Natural killer cell (primary cell): ENCODE results near the gene UHMK1. TPM values are rescaled to one million over a fixed set of nuclear protein-coding genes. Genes with fewer than 3 reads are reported as not detected.
"Not testable (repeated sequence)": the region's sequence is repeated elsewhere in the genome, so short reads cannot be mapped to it uniquely, and the experiment has no call there.

Source experiments
- ATAC-seq, 3 donors: fragments of 150-1000 bp in 2 of 3; fragments of 200-7000 bp in 1 of 3; cut with Tn5 transposase; 1 replicate in 1 of 3; 2 replicates in 2 of 3; pipeline ENCODE4 v1.10.0; 2021; ENCODE audit warnings: mild to moderate bottlenecking in 2 of 3, moderate library complexity in 2 of 3
- DNase-seq, 2 donors: peaks; one replicate each; pipeline versions ENCODE4 v3.0.0 to v3.0.0-alpha.2; 2013 to 2021; ENCODE audit warnings: mixed read lengths in 1 of 2
- H3K27ac ChIP-seq: one replicate; pipeline ENCODE4 v1.5.1; 2013; ENCODE audit warnings: mild to moderate bottlenecking, low read length
- H3K27me3 ChIP-seq: one replicate; pipeline ENCODE4 v1.6.1; 2013; ENCODE audit warnings: low read length; ENCODE audit not compliant: control insufficient read depth, insufficient read depth
- H3K36me3 ChIP-seq: one replicate; pipeline ENCODE4 v1.6.1; 2013; ENCODE audit warnings: low read length; ENCODE audit not compliant: control insufficient read depth, insufficient read depth
- H3K4me1 ChIP-seq: one replicate; pipeline ENCODE4 v1.6.1; 2013; ENCODE audit warnings: low read length; ENCODE audit not compliant: control insufficient read depth, insufficient read depth
- H3K4me3 ChIP-seq: one replicate; pipeline ENCODE4 v1.5.1; 2013; ENCODE audit warnings: low read length
- H3K9me3 ChIP-seq: one replicate; pipeline ENCODE4 v1.6.1; 2013; ENCODE audit warnings: low read length; ENCODE audit not compliant: control insufficient read depth, insufficient read depth
- H3K27ac Mint-ChIP-seq, 2 donors: one replicate each; pipeline ENCODE4 v1.8.0; 2022; ENCODE audit warnings: mild to moderate bottlenecking in 2 of 2, mixed read lengths in 2 of 2, moderate library complexity in 1 of 2
- H3K27me3 Mint-ChIP-seq, 2 donors: one replicate each; pipeline ENCODE4 v1.8.0; 2022; ENCODE audit warnings: low read depth in 2 of 2, mixed read lengths in 2 of 2
- H3K36me3 Mint-ChIP-seq: one replicate; pipeline ENCODE4 v1.8.0; 2022; ENCODE audit warnings: mixed read lengths
- H3K4me1 Mint-ChIP-seq, 2 donors: one replicate each; pipeline ENCODE4 v1.8.0; 2022; ENCODE audit warnings: mixed read lengths in 2 of 2
- H3K4me3 Mint-ChIP-seq: one replicate; pipeline ENCODE4 v1.8.0; 2022; ENCODE audit warnings: mild to moderate bottlenecking, moderate library complexity, mixed read lengths
- H3K9me3 Mint-ChIP-seq, 2 donors: one replicate each; pipeline ENCODE4 v1.8.0; 2022; ENCODE audit warnings: mixed read lengths in 2 of 2
- WGBS: methylation state at CpG from one replicate; pipeline ENCODE4 v1.1.7; 2013; ENCODE audit warnings: missing lambda C conversion rate; ENCODE audit not compliant: insufficient coverage; 5-methylcytosine and 5-hydroxymethylcytosine counted together
- intact Hi-C: fragments of 100-400 bp; cut with micrococcal nuclease; formaldehyde crosslinking; loops from one replicate; pipeline ENCODE4 v1.14.2; 2022
- total RNA-seq, 4 donors: library from RNA; stranded (reverse); fragments of 120-200 nt in 1 of 4; gene quantifications; one replicate each; pipeline versions ENCODE4 v1.2.3 to v1.2.4, GENCODE V29; 2013 to 2022
- TF ChIP-seq, protein P1 (sequence below): fragments of 200-600 bp; IDR thresholded peaks from one replicate; pipeline ENCODE4 v1.8.0; 2022; ENCODE audit warnings: antibody characterized with exemption

The UHMK1 gene
- total RNA-seq, 3 donors from 2014 or later (not counting 1 experiment from before 2014, with no cell fraction given), result 87.7 to 100 (median 99.1) TPM

DNA sequence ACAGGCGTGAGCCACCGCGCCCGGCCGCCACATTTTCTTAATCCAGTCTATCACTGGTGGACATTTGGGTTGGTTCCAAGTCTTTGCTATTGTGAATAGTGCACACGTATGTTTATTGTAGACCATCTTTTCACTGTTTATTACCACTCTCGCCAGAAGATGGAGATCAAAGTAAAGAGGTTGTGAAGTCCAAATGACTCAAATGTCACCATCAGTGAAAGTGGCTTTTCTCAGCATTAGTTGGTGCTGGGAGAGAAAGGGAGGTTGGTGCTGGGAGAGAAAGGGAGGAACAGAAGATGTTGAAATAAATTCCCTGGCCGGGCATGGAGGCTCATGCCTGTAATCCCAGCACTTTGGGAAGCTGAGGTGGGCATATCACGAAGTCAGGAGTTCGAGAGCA is 10.4 kb upstream of the UHMK1 start:
- no peaks in the 10 kb centered on the region for H3K4me1 ChIP-seq
- no peak for DNase-seq
- peaks cover 24 to 36% of the 10 kb centered on the region in 2 donors for H3K27me3 Mint-ChIP-seq
- H3K4me3 Mint-ChIP-seq, result no peak overlapping the region
- no peak for ATAC-seq
- no peaks in the 10 kb centered on the region for H3K9me3 Mint-ChIP-seq
- H3K27ac ChIP-seq, result no peak overlapping the region
- H3K27ac Mint-ChIP-seq, result no peak overlapping the region
- no peaks in the 10 kb centered on the region for H3K36me3 ChIP-seq
- TF ChIP-seq, protein P1, sequence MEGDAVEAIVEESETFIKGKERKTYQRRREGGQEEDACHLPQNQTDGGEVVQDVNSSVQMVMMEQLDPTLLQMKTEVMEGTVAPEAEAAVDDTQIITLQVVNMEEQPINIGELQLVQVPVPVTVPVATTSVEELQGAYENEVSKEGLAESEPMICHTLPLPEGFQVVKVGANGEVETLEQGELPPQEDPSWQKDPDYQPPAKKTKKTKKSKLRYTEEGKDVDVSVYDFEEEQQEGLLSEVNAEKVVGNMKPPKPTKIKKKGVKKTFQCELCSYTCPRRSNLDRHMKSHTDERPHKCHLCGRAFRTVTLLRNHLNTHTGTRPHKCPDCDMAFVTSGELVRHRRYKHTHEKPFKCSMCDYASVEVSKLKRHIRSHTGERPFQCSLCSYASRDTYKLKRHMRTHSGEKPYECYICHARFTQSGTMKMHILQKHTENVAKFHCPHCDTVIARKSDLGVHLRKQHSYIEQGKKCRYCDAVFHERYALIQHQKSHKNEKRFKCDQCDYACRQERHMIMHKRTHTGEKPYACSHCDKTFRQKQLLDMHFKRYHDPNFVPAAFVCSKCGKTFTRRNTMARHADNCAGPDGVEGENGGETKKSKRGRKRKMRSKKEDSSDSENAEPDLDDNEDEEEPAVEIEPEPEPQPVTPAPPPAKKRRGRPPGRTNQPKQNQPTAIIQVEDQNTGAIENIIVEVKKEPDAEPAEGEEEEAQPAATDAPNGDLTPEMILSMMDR, result no peak
- intact Hi-C loops, result no loop called here
- H3K27me3 ChIP-seq, result no peaks in the 10 kb centered on the region
- WGBS, result 84% methylated on average over 4 of the region's 10 CpGs
- no peaks in the 10 kb centered on the region for H3K4me1 Mint-ChIP-seq
- no peaks in the 10 kb centered on the region for H3K9me3 ChIP-seq
- H3K36me3 Mint-ChIP-seq, result no peaks in the 10 kb centered on the region
- no peak overlapping the region for H3K4me3 ChIP-seq

DNA sequence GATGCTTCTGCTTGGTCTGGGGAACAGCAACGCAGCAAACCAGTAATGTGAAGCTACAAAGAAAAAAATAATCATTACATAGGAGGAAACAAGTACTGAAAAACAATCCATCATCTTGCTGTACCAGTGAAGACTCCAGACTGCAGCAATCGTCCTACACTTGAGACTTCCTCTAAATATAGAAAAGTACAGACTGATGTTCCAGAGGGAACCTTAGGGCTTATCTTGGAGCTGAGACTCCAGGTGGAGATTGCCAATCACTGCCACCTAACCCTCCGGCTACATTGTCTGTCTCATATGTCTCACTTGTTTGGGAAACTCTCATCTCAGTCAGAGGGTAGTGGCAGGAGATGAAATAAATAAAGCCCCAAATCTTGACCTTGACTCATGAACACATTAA is 9.4 kb upstream of the UHMK1 start:
- no peak overlapping the region for H3K27ac ChIP-seq
- no peaks in the 10 kb centered on the region for H3K27me3 ChIP-seq
- no peak for ATAC-seq
- 51% methylated on average over 2 of the region's 3 CpGs for WGBS
- no peaks in the 10 kb centered on the region for H3K4me1 ChIP-seq
- DNase-seq, result no peak
- H3K27me3 Mint-ChIP-seq, result peaks cover 30 to 46% of the 10 kb centered on the region in 2 donors
- H3K9me3 ChIP-seq, result no peaks in the 10 kb centered on the region
- no peaks in the 10 kb centered on the region for H3K36me3 Mint-ChIP-seq
- TF ChIP-seq, protein P1, result no peak
- H3K4me3 ChIP-seq, result no peak overlapping the region
- H3K9me3 Mint-ChIP-seq, result no peaks in the 10 kb centered on the region
- no peaks in the 10 kb centered on the region for H3K36me3 ChIP-seq
- H3K4me3 Mint-ChIP-seq, result no peak overlapping the region
- no peaks in the 10 kb centered on the region for H3K4me1 Mint-ChIP-seq
- intact Hi-C loops, result no loop called here
- no peak overlapping the region for H3K27ac Mint-ChIP-seq

DNA sequence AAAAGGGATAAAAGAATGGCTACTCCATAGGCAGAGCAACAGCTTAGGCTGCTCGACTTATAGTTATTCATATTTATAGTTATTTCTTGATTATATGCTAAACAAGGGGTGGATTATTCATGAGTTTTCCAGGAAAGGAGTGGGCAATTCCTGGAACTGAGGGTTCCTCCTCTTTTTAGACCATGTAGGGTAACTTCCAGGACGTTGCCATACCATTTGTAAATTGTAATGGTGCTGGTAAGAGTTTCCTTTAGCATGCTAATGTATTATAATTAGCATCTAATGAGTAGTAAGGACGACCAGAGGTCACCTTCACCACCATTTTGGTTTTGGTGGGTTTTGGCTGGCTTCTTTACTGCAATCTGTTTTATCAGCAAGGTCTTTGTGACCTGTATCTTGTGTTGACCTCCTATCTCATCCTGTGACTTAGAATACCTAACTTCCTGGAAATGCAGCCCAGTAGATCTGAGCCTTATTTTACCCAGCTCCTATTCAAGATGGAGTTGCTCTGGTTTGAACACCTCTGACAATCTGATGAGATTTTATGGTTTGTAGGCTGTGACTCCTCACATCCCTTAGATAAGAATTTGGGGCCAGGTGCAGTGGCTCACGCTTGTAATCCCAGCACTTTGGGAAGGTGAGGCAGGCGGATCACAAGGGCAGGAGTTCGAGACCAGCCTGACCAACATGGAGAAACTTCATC is 1.9 kb upstream of the UHMK1 start:
- not testable (repeated sequence) for H3K9me3 Mint-ChIP-seq, H3K27me3 ChIP-seq, H3K9me3 ChIP-seq, ATAC-seq, H3K36me3 ChIP-seq, H3K4me3 ChIP-seq, DNase-seq, H3K27ac ChIP-seq, H3K36me3 Mint-ChIP-seq
- Mint-ChIP-seq H3K4me3 (peak overlapping the region; percentile 50), H3K27ac (peak overlapping the region; percentile 31 to 36), H3K4me1 (peaks cover 27 to 32% of the 10 kb centered on the region in 2 donors), H3K27me3 (peaks cover 11 to 24% of the 10 kb centered on the region in 2 donors)
- WGBS, result 92% methylated on average over 5 of the region's 6 CpGs
- intact Hi-C loops, result loop anchor here (2.0 kb wide), 1 partner anchor 83 kb away; the partner anchor contains the start of gene SH2D1B
- H3K4me1 ChIP-seq, result peaks cover 13% of the 10 kb centered on the region

DNA sequence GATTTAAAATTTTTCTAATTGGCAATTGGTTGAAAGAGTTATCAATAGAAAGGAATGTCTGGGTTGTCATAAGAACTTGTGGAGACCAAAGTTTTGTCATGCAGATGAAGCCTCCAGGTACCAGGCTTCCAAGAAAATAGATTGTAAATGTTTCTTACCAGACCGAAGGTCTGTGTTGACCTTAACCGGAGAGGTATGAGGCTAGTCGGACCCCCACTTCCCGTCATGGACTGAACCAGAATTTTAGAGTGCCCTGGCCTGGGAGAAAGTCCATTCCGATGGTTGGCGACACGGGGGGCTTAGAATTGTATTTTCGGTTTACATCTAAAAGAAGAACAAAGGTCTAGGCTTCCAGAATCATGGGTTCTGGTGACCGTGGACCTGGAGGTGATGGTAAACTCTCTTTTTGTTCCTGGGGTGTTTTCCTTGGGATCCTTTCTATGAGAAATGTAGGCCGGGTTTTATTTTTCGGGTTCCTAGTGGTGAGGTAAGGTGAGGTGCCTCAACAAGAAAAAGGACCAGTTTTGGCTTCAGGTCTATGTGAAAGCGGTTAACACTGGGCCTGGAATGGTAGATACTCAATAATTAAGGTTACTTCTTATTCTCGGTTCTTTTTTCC is 405 bp upstream of the UHMK1 start:
- H3K4me1 Mint-ChIP-seq, result peaks cover 29 to 33% of the 10 kb centered on the region in 2 donors
- peaks cover 7 to 13% of the 10 kb centered on the region in 2 donors for H3K27me3 Mint-ChIP-seq
- WGBS, result 54% methylated on average over 13 of the region's 13 CpGs
- Histone ChIP-seq H3K4me3 (peak overlapping the region; percentile 65), H3K4me1 (peaks cover 13% of the 10 kb centered on the region), H3K9me3 (no peaks in the 10 kb centered on the region), H3K27ac (peak overlapping the region; percentile 91), H3K27me3 (no peaks in the 10 kb centered on the region), H3K36me3 (peaks cover 18% of the 10 kb centered on the region)
- TF ChIP-seq, protein P1, result no peak
- no peak for DNase-seq
- peak overlapping the region; percentile 88 to 96 for H3K27ac Mint-ChIP-seq
- H3K9me3 Mint-ChIP-seq, result no peaks in the 10 kb centered on the region
- H3K36me3 Mint-ChIP-seq, result no peaks in the 10 kb centered on the region
- no peak for ATAC-seq
- intact Hi-C loops, result loop anchor here (1.0 to 2.0 kb wide), 2 partner anchors 64 to 84 kb away; partner anchors contain the start of genes SH2D1B and UAP1
- H3K4me3 Mint-ChIP-seq, result peak overlapping the region; percentile 93
